HFFc6 (cell line): ENCODE results near the gene CLBA1. TPM values are rescaled to one million over a fixed set of nuclear protein-coding genes. Genes with fewer than 3 reads are reported as not detected.

Experiments
- DNase-seq: peaks from one replicate; pipeline ENCODE4 v3.0.0-alpha.2; 2018
- H3K27ac Mint-ChIP-seq: 2 replicates; pipeline ENCODE4 v1.8.0; 2020; ENCODE audit warnings: mild to moderate bottlenecking, mixed read lengths
- H3K27me3 Mint-ChIP-seq: 2 replicates; pipeline ENCODE4 v1.8.0; 2021; ENCODE audit warnings: mild to moderate bottlenecking, moderate library complexity, mixed read lengths; ENCODE audit not compliant: insufficient read depth
- H3K36me3 Mint-ChIP-seq: 2 replicates; pipeline ENCODE4 v1.8.0; 2021; ENCODE audit warnings: low read depth, mixed read lengths
- H3K4me1 Mint-ChIP-seq: 2 replicates; pipeline ENCODE4 v1.8.0; 2020; ENCODE audit warnings: low read depth, mixed read lengths
- H3K4me3 Mint-ChIP-seq: 2 replicates; pipeline ENCODE4 v1.8.0; 2020; ENCODE audit warnings: mild to moderate bottlenecking, moderate library complexity, mixed read lengths
- H3K9me3 Mint-ChIP-seq: 2 replicates; pipeline ENCODE4 v1.8.0; 2020; ENCODE audit warnings: mild to moderate bottlenecking, mixed read lengths
- CTCF ChIP-seq: fragments of 200-600 bp; sonication (generic); IDR thresholded peaks from 2 replicates; pipeline ENCODE4 v1.5.0; 2021; ENCODE audit warnings: antibody characterized with exemption, mild to moderate bottlenecking
- long read RNA-seq: library from polyadenylated mRNA; unstranded; transcript quantifications from one replicate; pipeline ENCODE4 v2.0.0, GENCODE V29; 2019
- total RNA-seq, 6 experiments: library from RNA; stranded (reverse); fragmentation: NEBNext Ultra II Directional; extraction: Animal tissue kit (Norgen Biotek cat#: 25700); gene quantifications; 2 replicates in 1 of 6; 3 replicates in 5 of 6; pipeline ENCODE4 v1.2.3, GENCODE V29; 2021

Gene CLBA1
- total RNA-seq = 10 to 100 TPM in 2 of 6 experiments, 1 to 10 TPM in 4; 5.9 to 12.3 (median 7.9) TPM
- long read RNA-seq, partial matches to known transcripts = 3 of 8 reads
- long read RNA-seq, other reads (novel, unspliced or antisense) = 3 of 8 reads

DNA sequence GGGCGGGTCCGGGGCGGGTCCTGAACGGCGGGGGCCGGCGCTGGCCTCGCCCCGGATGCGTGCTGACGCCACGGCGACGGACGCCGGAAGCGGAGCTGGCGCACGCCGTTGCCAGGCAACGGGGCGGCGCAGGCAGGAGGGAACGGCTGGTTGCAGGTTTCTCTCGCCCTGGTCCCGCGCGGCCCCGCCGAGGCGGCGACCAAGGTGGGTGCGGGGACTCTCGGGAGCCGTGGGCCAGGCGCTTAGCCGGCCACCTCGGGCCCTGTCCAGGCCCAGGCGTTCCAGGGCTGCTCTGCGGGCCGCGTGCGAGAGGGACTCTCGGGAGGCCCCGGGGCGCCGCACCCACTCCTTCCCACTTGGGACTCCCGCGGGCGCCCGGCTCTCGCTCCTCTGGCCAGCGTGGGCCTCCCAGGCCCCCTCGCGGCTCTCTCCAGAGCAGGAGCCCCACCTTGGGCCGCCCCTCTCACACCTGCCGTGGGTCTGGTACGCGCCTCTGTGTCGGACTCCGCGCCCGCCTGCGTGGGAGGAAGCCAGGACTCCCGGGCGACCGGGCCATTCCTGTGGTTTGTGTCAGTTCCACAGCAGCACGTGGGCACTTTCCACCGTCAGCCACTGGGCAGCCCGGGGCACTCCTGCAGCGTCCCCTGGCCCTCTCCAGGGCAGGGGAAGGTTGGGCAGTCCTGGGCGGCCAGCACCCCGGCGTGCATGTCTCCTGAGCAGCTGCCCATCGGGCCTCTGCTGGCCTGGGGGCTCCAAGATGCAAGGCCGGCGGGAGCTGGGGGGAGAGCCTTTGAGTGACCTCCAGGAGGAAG lies at the start of gene CLBA1:
Gene CLBA1 (plus strand): TSS at position 114 of the 812 bp plus-strand sequence. CDS start 644 bp downstream, at position 758.
- Mint-ChIP-seq H3K36me3 (no peaks in the 10 kb centered on the region), H3K27ac (peak within 1 kb of the TSS; percentile 70), H3K4me1 (peaks cover 12% of the 10 kb centered on the region), H3K27me3 (no peaks in the 10 kb centered on the region), H3K4me3 (peak within 1 kb of the TSS; percentile 78), H3K9me3 (no peaks in the 10 kb centered on the region)
- no peak for TF ChIP-seq CTCF
- DNase-seq = peak; percentile 80

GRCh38 chr14:104935955-104936354 lies 49.6 kb upstream of the CLBA1 start:
- no peak for TF ChIP-seq CTCF
- H3K9me3 Mint-ChIP-seq = no peaks in the 10 kb centered on the region
- 0 out of 2 replicates have a peak, but pooled peaks cover 5% of the 10 kb centered on the region for H3K4me1 Mint-ChIP-seq
- peaks cover 11% of the 10 kb centered on the region for H3K27me3 Mint-ChIP-seq
- no peak overlapping the region for H3K4me3 Mint-ChIP-seq
- no peak overlapping the region for H3K27ac Mint-ChIP-seq
- H3K36me3 Mint-ChIP-seq = peaks cover 15% of the 10 kb centered on the region
- no peak for DNase-seq

DNA sequence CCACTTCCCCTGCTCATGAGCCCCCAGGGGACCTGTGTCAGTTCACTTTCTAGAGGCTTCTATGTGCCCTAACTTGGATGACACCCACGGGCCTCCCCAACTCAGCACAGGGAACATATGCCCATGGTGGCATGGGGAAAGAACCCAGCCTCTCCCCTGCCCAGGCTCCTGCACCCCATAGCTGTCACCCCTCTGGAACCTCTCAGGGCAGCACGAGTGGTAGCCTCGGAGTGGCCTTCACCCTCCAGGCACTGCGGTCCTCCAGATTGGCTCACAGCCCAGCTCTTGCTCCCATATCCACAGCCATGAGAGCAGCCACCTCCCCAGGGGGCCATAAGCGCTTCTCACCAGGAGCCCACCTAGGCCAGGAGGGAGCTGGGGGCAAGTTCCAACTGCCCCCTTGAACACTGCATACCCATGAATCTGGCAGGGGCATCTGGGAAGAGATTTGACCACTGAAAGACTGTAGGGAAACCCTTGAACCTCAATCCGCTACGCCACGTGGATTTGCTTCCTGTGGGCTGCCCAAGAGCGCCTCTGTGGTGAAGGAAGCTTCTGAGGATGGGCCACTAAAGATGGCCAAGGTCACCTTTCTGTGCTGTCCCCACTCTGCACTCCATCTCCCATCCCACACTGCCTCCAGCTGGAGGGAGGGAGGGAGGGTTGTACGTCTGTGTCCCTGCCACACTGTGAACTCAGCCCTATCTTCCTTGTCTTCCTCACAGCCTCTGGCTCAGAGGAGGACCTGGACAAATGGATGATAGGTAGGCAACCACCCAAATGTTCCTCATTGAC lies 49.0 kb upstream of the CLBA1 start:
- no peak for TF ChIP-seq CTCF
- DNase-seq = no peak
- H3K9me3 Mint-ChIP-seq = no peaks in the 10 kb centered on the region
- no peak overlapping the region for H3K27ac Mint-ChIP-seq
- H3K36me3 Mint-ChIP-seq = peaks cover 17% of the 10 kb centered on the region
- H3K4me3 Mint-ChIP-seq = no peak overlapping the region
- H3K27me3 Mint-ChIP-seq = peaks cover 11% of the 10 kb centered on the region; the same call in 1 of the 2 replicates
- H3K4me1 Mint-ChIP-seq = 0 out of 2 replicates have a peak, but pooled peaks cover 5% of the 10 kb centered on the region

DNA sequence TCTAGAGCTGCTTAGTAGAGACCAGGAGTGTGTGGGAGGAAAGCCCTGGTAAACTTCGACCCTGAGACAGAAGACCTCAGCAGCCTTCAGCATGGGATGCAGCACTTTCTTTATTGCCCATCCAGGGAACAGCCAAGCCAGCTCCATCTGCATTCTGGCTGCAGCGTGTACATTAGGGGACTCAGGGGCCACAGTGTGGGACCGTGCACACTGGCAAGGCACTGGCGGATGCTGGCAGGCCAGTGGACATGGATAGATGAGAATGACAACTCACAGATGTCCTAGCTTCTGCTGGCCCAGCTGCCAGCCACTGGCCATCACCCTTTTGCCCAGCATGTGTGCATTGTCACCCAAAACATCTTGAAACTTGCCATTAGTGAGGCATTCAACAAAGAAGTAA lies 48.4 kb upstream of the CLBA1 start:
- TF ChIP-seq CTCF = no peak
- DNase-seq = no peak
- peaks cover 11% of the 10 kb centered on the region; the same call in 1 of the 2 replicates for H3K27me3 Mint-ChIP-seq
- 0 out of 2 replicates have a peak, but pooled peaks cover 5% of the 10 kb centered on the region for H3K4me1 Mint-ChIP-seq
- H3K4me3 Mint-ChIP-seq = no peak overlapping the region
- H3K36me3 Mint-ChIP-seq = peaks cover 17% of the 10 kb centered on the region
- H3K27ac Mint-ChIP-seq = no peak overlapping the region
- no peaks in the 10 kb centered on the region for H3K9me3 Mint-ChIP-seq

DNA sequence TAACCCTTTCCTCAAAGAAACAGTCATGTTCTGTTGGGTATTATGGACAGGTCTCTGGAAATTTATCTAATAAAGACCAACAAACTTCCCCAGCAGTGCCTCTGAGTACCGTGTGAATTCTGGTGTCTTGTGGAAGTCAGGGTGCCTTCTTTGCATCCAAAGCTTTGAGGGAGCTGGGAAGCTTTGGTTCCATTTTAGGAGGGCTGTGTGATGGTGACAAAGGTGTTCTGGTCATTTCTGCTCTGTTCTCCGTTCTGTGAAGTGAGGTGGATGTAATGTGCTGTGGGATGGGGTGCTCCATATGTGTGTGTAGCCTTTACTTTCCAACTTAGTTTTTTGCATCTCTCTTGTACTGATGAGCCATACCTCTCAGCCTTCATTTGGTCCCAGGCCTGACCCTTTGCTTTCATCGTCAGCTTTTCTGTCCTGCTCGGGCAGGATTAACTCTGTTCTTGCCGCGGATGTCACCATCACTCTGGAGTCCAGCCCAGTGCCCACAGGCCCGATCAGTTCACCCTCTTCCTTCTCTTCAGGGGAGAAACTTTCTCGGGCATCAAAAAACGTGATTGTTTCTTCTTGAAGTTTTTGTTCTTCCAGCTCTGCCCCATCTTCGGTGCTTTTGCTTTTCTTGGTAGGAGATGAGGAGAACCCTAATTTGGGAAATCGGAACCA lies 47.8 kb upstream of the CLBA1 start:
- TF ChIP-seq CTCF = no peak
- Mint-ChIP-seq H3K36me3 (peaks cover 17% of the 10 kb centered on the region), H3K4me3 (no peak overlapping the region)

More for the DNA sequence above, 47.8 kb upstream of the CLBA1 start:
- no peak for DNase-seq
- peaks cover 11% of the 10 kb centered on the region; the same call in 1 of the 2 replicates for H3K27me3 Mint-ChIP-seq
- no peak overlapping the region for H3K27ac Mint-ChIP-seq
- no peaks in the 10 kb centered on the region for H3K9me3 Mint-ChIP-seq
- H3K4me1 Mint-ChIP-seq = 0 out of 2 replicates have a peak, but pooled peaks cover 5% of the 10 kb centered on the region
